Measurements from ENCODE around the gene ZNF506. TPM values are rescaled to one million over a fixed set of nuclear protein-coding genes. Genes with fewer than 3 reads are reported as not detected.
A peak's percentile ranks its signal among the peaks of the same experiment; 100 is the strongest.
"Not testable (repeated sequence)": the region's sequence is repeated elsewhere in the genome, so short reads cannot be mapped to it uniquely, and the experiment has no call there.

The ZNF506 gene
- total RNA-seq, 2 donors from 2014 or later: 19.6 to 23.0 TPM

- intact Hi-C loops (cut with DNase I); DNase-seq (ENCODE audit: low spot score): not testable (repeated sequence)
Measured at GRCh38 chr19:19785476-19785875, 36.1 kb downstream of the ZNF506 start.

- intact Hi-C loops (cut with DNase I): no loop called here
Measured at GRCh38 chr19:19782783-19783182, 38.8 kb downstream of the ZNF506 start.

GRCh38 chr19:19781791-19782190, 39.8 kb downstream of the ZNF506 start:
- DNase-seq (ENCODE audit: low spot score): not testable (repeated sequence)

More at GRCh38 chr19:19782783-19783182, 38.8 kb downstream of the ZNF506 start:
- no peak for DNase-seq (ENCODE audit: low spot score)

GRCh38 chr19:19778666-19779065, 42.9 kb downstream of the ZNF506 start:
- intact Hi-C loops (cut with DNase I): no loop called here

More at GRCh38 chr19:19781791-19782190, 39.8 kb downstream of the ZNF506 start:
- intact Hi-C loops (cut with DNase I): not testable (repeated sequence)

GRCh38 chr19:19777692-19778091, 43.9 kb downstream of the ZNF506 start:
- DNase-seq (ENCODE audit: low spot score): no peak
- intact Hi-C loops (cut with DNase I): no loop called here

More at GRCh38 chr19:19778666-19779065, 42.9 kb downstream of the ZNF506 start:
- no peak for DNase-seq (ENCODE audit: low spot score)

GRCh38 chr19:19776206-19777008, 45.1 kb downstream of the ZNF506 start:
- intact Hi-C loops (cut with DNase I): no loop called here
- peak; percentile 99 for DNase-seq (ENCODE audit: low spot score)

GRCh38 chr19:19775891-19776205, 45.7 kb downstream of the ZNF506 start:
- intact Hi-C loops (cut with DNase I): no loop called here
- no peak for DNase-seq (ENCODE audit: low spot score)

- DNase-seq (ENCODE audit: low spot score): no peak
- intact Hi-C loops (cut with DNase I): no loop called here
Measured at GRCh38 chr19:19774354-19775033, 47.1 kb downstream of the ZNF506 start.

- DNase-seq (ENCODE audit: low spot score); intact Hi-C loops (cut with DNase I): not testable (repeated sequence)
Measured at GRCh38 chr19:19771963-19772362, 49.6 kb downstream of the ZNF506 start.

- DNase-seq (ENCODE audit: low spot score); intact Hi-C loops (cut with DNase I): not testable (repeated sequence)
Measured at GRCh38 chr19:19769971-19770370, 51.6 kb downstream of the ZNF506 start.

- intact Hi-C loops (cut with DNase I): no loop called here
- no peak for DNase-seq (ENCODE audit: low spot score)
Measured at GRCh38 chr19:19758164-19758563, 63.4 kb downstream of the ZNF506 start.

GRCh38 chr19:19752760-19753403, 68.7 kb downstream of the ZNF506 start:
- no peak for DNase-seq (ENCODE audit: low spot score)
- intact Hi-C loops (cut with DNase I): no loop called here

- intact Hi-C loops (cut with DNase I): no loop called here
- no peak for DNase-seq (ENCODE audit: low spot score)
Measured at GRCh38 chr19:19751846-19752245, 69.7 kb downstream of the ZNF506 start.

GRCh38 chr19:19750842-19751790, 70.4 kb downstream of the ZNF506 start:
- intact Hi-C loops (cut with DNase I): no loop called here
- DNase-seq (ENCODE audit: low spot score): no peak

GRCh38 chr19:19749908-19750841, 71.4 kb downstream of the ZNF506 start:
- intact Hi-C loops (cut with DNase I): no loop called here
- no peak for DNase-seq (ENCODE audit: low spot score)

GRCh38 chr19:19749117-19749907, 72.2 kb downstream of the ZNF506 start:
- intact Hi-C loops (cut with DNase I): no loop called here
- DNase-seq (ENCODE audit: low spot score): no peak

GRCh38 chr19:19748249-19748938, 73.2 kb downstream of the ZNF506 start:
- intact Hi-C loops (cut with DNase I): no loop called here
- DNase-seq (ENCODE audit: low spot score): no peak

Data from posterior vena cava (tissue), 2 donors.